Muscle of back (tissue), 13 donors: ENCODE measurements around the gene CNTNAP1. TPM values are rescaled to one million over a fixed set of nuclear protein-coding genes. Genes with fewer than 3 reads are reported as not detected.
"Not testable (repeated sequence)": the region's sequence is repeated elsewhere in the genome, so short reads cannot be mapped to it uniquely, and the experiment has no call there.

ENCODE experiments used
- DNase-seq, 3 donors: peaks; one replicate each; pipeline versions ENCODE4 v3.0.0 to v3.0.0-alpha.2; 2013
- long read RNA-seq, 9 donors: transcript quantifications; one replicate each; lab custom pipeline, GENCODE V29; 2026
- polyA plus RNA-seq, 10 donors: library from polyadenylated mRNA; unstranded; fragments of 120-200 nt; gene quantifications; one replicate each; pipeline ENCODE4 v1.2.1, GENCODE V29; 2013; ENCODE audit not compliant: insufficient read length in 10 of 10

Gene CNTNAP1
- 10 to 100 TPM; 10.2 to 15.7 (median 11.9) TPM for polyA plus RNA-seq
- long read RNA-seq, donor 1: 0 reads
- long read RNA-seq, donor 2: 0 reads
- long read RNA-seq, donor 3: 0 reads
- long read RNA-seq, donor 4: 0 reads
- long read RNA-seq, donor 5: 0 reads
- long read RNA-seq, donor 6, partial matches to known transcripts: 12 of 12 reads
- long read RNA-seq, donor 6, other reads (novel, unspliced or antisense): 0 of 12 reads
- long read RNA-seq, donor 7, full-length matches to known transcripts: 1 of 1 reads
- long read RNA-seq, donor 7, partial matches to known transcripts: 0 of 1 reads
- long read RNA-seq, donor 7, other reads (novel, unspliced or antisense): 0 of 1 reads
- long read RNA-seq, donor 8, partial matches to known transcripts: 0 of 1 reads
- long read RNA-seq, donor 8, other reads (novel, unspliced or antisense): 0 of 1 reads
- long read RNA-seq, donor 9: 0 reads

GRCh38 chr17:42681976-42682721, at the start of gene CNTNAP1:
Gene CNTNAP1, plus strand, starts transcription at chr17:42682531. Its CDS starts 299 bp downstream, at chr17:42682830.
- DNase-seq: peak in 2 of 3 donors; percentile 84 to 92

GRCh38 chr17:42632949-42633444, 49.3 kb upstream of the CNTNAP1 start:
- no peak for DNase-seq

- no peak for DNase-seq
Measured at GRCh38 chr17:42639525-42640113, 42.7 kb upstream of the CNTNAP1 start.

- no peak for DNase-seq
Measured at GRCh38 chr17:42640121-42640520, 42.2 kb upstream of the CNTNAP1 start.

- no peak for DNase-seq
Measured at GRCh38 chr17:42642336-42642735, 40.0 kb upstream of the CNTNAP1 start.

GRCh38 chr17:42647778-42648177, 34.6 kb upstream of the CNTNAP1 start:
- DNase-seq: no peak

GRCh38 chr17:42651392-42651791, 30.9 kb upstream of the CNTNAP1 start:
- no peak for DNase-seq

- DNase-seq: peak; percentile 81 to 94 (median 88)
Measured at GRCh38 chr17:42653179-42654124, 28.9 kb upstream of the CNTNAP1 start.

GRCh38 chr17:42655528-42655927, 26.8 kb upstream of the CNTNAP1 start:
- no peak for DNase-seq

- DNase-seq: no peak
Measured at GRCh38 chr17:42657824-42658588, 24.3 kb upstream of the CNTNAP1 start.

- DNase-seq: peak; percentile 88 to 95 (median 92)
Measured at GRCh38 chr17:42659079-42659931, 23.0 kb upstream of the CNTNAP1 start, which contains the start of gene TUBG2. Gene TUBG2, plus strand, starts transcription at chr17:42659284. Its CDS starts 220 bp downstream, at chr17:42659504.

- DNase-seq: not testable (repeated sequence)
Measured at GRCh38 chr17:42659932-42660274, 22.4 kb upstream of the CNTNAP1 start.

GRCh38 chr17:42660692-42661345, 21.5 kb upstream of the CNTNAP1 start:
- DNase-seq: no peak

- DNase-seq: no peak
Measured at GRCh38 chr17:42665581-42666001, 16.7 kb upstream of the CNTNAP1 start.

GRCh38 chr17:42666126-42666525, 16.2 kb upstream of the CNTNAP1 start:
- DNase-seq: not testable (repeated sequence)

- no peak for DNase-seq
Measured at GRCh38 chr17:42667088-42667951, 15.0 kb upstream of the CNTNAP1 start.

- DNase-seq: no peak
Measured at GRCh38 chr17:42669705-42669976, 12.7 kb upstream of the CNTNAP1 start.
